ENCODE measurements around the gene EVC.

DNA sequence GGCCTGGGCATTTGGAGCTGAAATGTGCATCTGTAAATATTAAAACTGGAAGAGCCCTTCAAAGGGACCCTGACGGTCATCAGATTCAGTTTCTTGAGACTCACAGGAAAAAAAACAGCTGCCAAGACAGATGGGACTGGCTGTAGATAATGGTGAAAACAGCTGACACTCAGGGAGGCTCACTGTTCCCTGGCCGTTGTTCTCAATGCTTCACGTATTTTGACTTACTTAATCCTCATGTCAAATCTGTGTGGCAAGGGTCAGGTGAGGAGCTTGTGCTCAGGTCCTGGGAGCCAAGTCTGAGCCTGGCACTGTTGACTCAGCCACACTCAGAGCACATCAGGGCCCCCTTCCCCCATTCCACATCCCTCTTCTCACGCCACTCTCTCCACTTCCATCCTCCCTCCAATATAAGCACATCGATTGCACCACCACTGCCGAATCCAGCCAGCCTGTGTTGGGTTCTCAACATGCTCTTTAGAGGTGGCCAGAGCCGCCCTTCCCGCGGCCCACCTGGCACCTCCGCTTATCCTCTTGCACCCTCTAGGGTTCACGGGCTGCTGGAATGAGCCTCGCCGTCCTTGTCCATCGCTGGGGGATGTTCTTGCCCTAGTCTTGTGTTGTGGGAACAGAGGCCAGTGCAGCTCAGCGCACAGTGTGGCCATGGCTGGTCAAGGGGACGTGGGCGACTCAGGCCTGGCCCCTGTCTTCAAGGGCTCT, 40.1 kb downstream of the EVC start:
- no peak for TF ChIP-seq EZH2 (IDR thresholded peaks at IDR 0.05)
- TF ChIP-seq POLR2AphosphoS5 (IDR thresholded peaks at IDR 0.05; ENCODE audit: borderline replicate concordance, low read depth, low read length) = no peak
- TF ChIP-seq FOXP2 (optimal IDR thresholded peaks at IDR 0.05; ENCODE audit: control extremely low read depth, extremely low read length, insufficient read depth) = no peak
